CD8-positive, alpha-beta memory T cell (primary cell): ENCODE measurements around the gene RABGAP1. TPM values are rescaled to one million over a fixed set of nuclear protein-coding genes. Genes with fewer than 3 reads are reported as not detected.

ENCODE experiments used
- CTCF ChIA-PET: fragments of 350-600 bp; sonication (Branson Sonifier 250); formaldehyde crosslinking; loops from one replicate; lab custom pipeline; 2021; ENCODE audit warnings: antibody characterized with exemption; lab: Charles Lee
- POLR2A ChIA-PET: fragments of 350-600 bp; sonication (Branson Sonifier 250); formaldehyde crosslinking; loops from one replicate; lab custom pipeline; 2021; ENCODE audit warnings: antibody characterized with exemption; lab: Charles Lee
- DNase-seq, 5 donors: peaks; one replicate each; pipeline versions ENCODE4 v3.0.0 to v3.0.0-alpha.2; 2020 to 2022; ENCODE audit warnings: mixed read lengths in 1 of 5
- H3K27ac ChIP-seq: one replicate; pipeline ENCODE4 v1.7.0; 2013; ENCODE audit warnings: low read depth, mild to moderate bottlenecking, low read length, moderate library complexity
- H3K27me3 ChIP-seq: 2 replicates; pipeline ENCODE4 v1.7.0; 2013; ENCODE audit warnings: low read length, mild to moderate bottlenecking; ENCODE audit not compliant: insufficient read depth, poor library complexity, severe bottlenecking
- H3K36me3 ChIP-seq: 2 replicates; pipeline ENCODE4 v1.7.0; 2013; ENCODE audit warnings: mild to moderate bottlenecking, low read length, moderate library complexity; ENCODE audit not compliant: insufficient read depth
- H3K4me1 ChIP-seq: 2 replicates; pipeline ENCODE4 v1.7.0; 2013; ENCODE audit warnings: mild to moderate bottlenecking, low read length, moderate library complexity; ENCODE audit not compliant: insufficient read depth
- H3K4me3 ChIP-seq: 2 replicates; pipeline ENCODE4 v1.7.0; 2013; ENCODE audit warnings: mild to moderate bottlenecking, low read length
- H3K9me3 ChIP-seq: 2 replicates; pipeline ENCODE4 v1.7.0; 2013; ENCODE audit warnings: mild to moderate bottlenecking, low read length
- H3K27ac Mint-ChIP-seq, 8 donors: one replicate each; pipeline ENCODE4 v1.8.0; 2020 to 2021; ENCODE audit warnings: mixed read lengths in 8 of 8, mild to moderate bottlenecking in 6 of 8, inconsistent platforms in 3 of 8, moderate library complexity in 3 of 8
- H3K27me3 Mint-ChIP-seq, 2 donors: one replicate each; pipeline ENCODE4 v1.8.0; 2020 to 2021; ENCODE audit warnings: mixed read lengths in 2 of 2, mild to moderate bottlenecking in 1 of 2, moderate library complexity in 1 of 2
- H3K36me3 Mint-ChIP-seq, 3 donors: one replicate each; pipeline ENCODE4 v1.8.0; 2020 to 2021; ENCODE audit warnings: mixed read lengths in 3 of 3, inconsistent platforms in 1 of 3, mild to moderate bottlenecking in 1 of 3
- H3K4me1 Mint-ChIP-seq, 3 donors: one replicate each; pipeline ENCODE4 v1.8.0; 2020 to 2021; ENCODE audit warnings: mixed read lengths in 3 of 3, inconsistent platforms in 1 of 3, mild to moderate bottlenecking in 1 of 3
- H3K4me3 Mint-ChIP-seq, 7 donors: one replicate each; pipeline ENCODE4 v1.8.0; 2020 to 2021; ENCODE audit warnings: mixed read lengths in 7 of 7, mild to moderate bottlenecking in 6 of 7, moderate library complexity in 4 of 7, inconsistent platforms in 2 of 7
- H3K9me3 Mint-ChIP-seq, 5 donors: one replicate each; pipeline ENCODE4 v1.8.0; 2020 to 2022; ENCODE audit warnings: mixed read lengths in 5 of 5, mild to moderate bottlenecking in 3 of 5, moderate library complexity in 2 of 5, inconsistent platforms in 1 of 5
- polyA plus RNA-seq: library from polyadenylated mRNA; unstranded; fragments of 300-500 nt; fragmentation: Illumina TruSeq; gene quantifications from one replicate; pipeline ENCODE4 v1.2.3, GENCODE V29; 2021
- total RNA-seq, 2 experiments: library from RNA; stranded (reverse); gene quantifications; one replicate each; pipeline ENCODE4 v1.2.3, GENCODE V29; 2021

Gene RABGAP1
- total and polyA plus RNA-seq, 3 experiments from 2014 or later = 20.7 to 24.3 (median 22.2) TPM

GRCh38 chr9:123080444-123080843 is 139.6 kb downstream of the RABGAP1 start:
- no peaks in the 10 kb centered on the region for H3K4me1 Mint-ChIP-seq
- H3K36me3 Mint-ChIP-seq = peaks cover 3 to 84% (median 27%) of the 10 kb centered on the region in 3 donors
- no peak overlapping the region for H3K4me3 Mint-ChIP-seq
- Histone ChIP-seq H3K4me3 (no peak overlapping the region), H3K27me3 (no peaks in the 10 kb centered on the region), H3K36me3 (peaks cover 23% of the 10 kb centered on the region), H3K27ac (no peak overlapping the region), H3K9me3 (no peaks in the 10 kb centered on the region), H3K4me1 (no peaks in the 10 kb centered on the region)
- POLR2A ChIA-PET = no interaction called here
- H3K27ac Mint-ChIP-seq = no peak overlapping the region
- no peak for DNase-seq
- CTCF ChIA-PET = interaction anchor here (1.0 to 3.8 kb wide), 2 partner anchors 268 to 269 kb away, joined by 3 to 22 read pairs; no protein-coding TSS in a partner anchor
- H3K9me3 Mint-ChIP-seq = no peaks in the 10 kb centered on the region
- H3K27me3 Mint-ChIP-seq = no peaks in the 10 kb centered on the region

- Histone ChIP-seq H3K4me1 (no peaks in the 10 kb centered on the region), H3K36me3 (peaks cover 23% of the 10 kb centered on the region), H3K27me3 (no peaks in the 10 kb centered on the region), H3K4me3 (no peak overlapping the region), H3K27ac (no peak overlapping the region), H3K9me3 (no peaks in the 10 kb centered on the region)
- POLR2A ChIA-PET = no interaction called here
- H3K9me3 Mint-ChIP-seq = no peaks in the 10 kb centered on the region
- CTCF ChIA-PET = interaction anchor here (3.8 kb wide), 1 partner anchor 268 kb away, joined by 22 read pairs; no protein-coding TSS in a partner anchor
- peak in 2 of 5 donors; percentile 7 to 11 for DNase-seq
- H3K4me1 Mint-ChIP-seq = no peaks in the 10 kb centered on the region
- H3K27me3 Mint-ChIP-seq = no peaks in the 10 kb centered on the region
- peaks cover 3 to 80% (median 27%) of the 10 kb centered on the region in 3 donors for H3K36me3 Mint-ChIP-seq
- no peak overlapping the region for H3K27ac Mint-ChIP-seq
- H3K4me3 Mint-ChIP-seq = no peak overlapping the region
Observed at GRCh38 chr9:123081824-123082223, 141.0 kb downstream of the RABGAP1 start.

GRCh38 chr9:123083680-123084079 is 142.9 kb downstream of the RABGAP1 start:
- Histone ChIP-seq H3K4me3 (no peak overlapping the region), H3K4me1 (no peaks in the 10 kb centered on the region), H3K36me3 (peaks cover 23% of the 10 kb centered on the region), H3K27me3 (no peaks in the 10 kb centered on the region), H3K27ac (no peak overlapping the region), H3K9me3 (no peaks in the 10 kb centered on the region)
- no peak for DNase-seq
- CTCF ChIA-PET = interaction anchor here (1.2 to 3.8 kb wide), 2 partner anchors 266 kb away, joined by 4 to 22 read pairs; no protein-coding TSS in a partner anchor
- Mint-ChIP-seq H3K36me3 (peaks cover 3 to 78% (median 26%) of the 10 kb centered on the region in 3 donors), H3K9me3 (no peaks in the 10 kb centered on the region), H3K4me1 (no peaks in the 10 kb centered on the region), H3K27ac (no peak overlapping the region), H3K27me3 (no peaks in the 10 kb centered on the region), H3K4me3 (no peak overlapping the region)
- POLR2A ChIA-PET = no interaction called here

- Histone ChIP-seq H3K27me3 (no peaks in the 10 kb centered on the region), H3K27ac (no peak overlapping the region), H3K9me3 (no peaks in the 10 kb centered on the region), H3K36me3 (peaks cover 23% of the 10 kb centered on the region), H3K4me3 (no peak overlapping the region), H3K4me1 (no peaks in the 10 kb centered on the region)
- Mint-ChIP-seq H3K4me3 (no peak overlapping the region), H3K4me1 (no peaks in the 10 kb centered on the region), H3K27ac (peak overlapping the region in 2 of 8 donors; percentile 24 to 62), H3K9me3 (no peaks in the 10 kb centered on the region), H3K27me3 (no peaks in the 10 kb centered on the region), H3K36me3 (peaks cover 3 to 81% (median 28%) of the 10 kb centered on the region in 3 donors)
- ChIA-PET CTCF (interaction anchor here (1.2 kb wide), 1 partner anchor 266 kb away, joined by 4 read pairs; no protein-coding TSS in a partner anchor), POLR2A (no interaction called here)
- no peak for DNase-seq
Observed at GRCh38 chr9:123084256-123084655, 143.4 kb downstream of the RABGAP1 start.

- Histone ChIP-seq H3K27ac (no peak overlapping the region), H3K27me3 (no peaks in the 10 kb centered on the region), H3K4me1 (no peaks in the 10 kb centered on the region), H3K9me3 (no peaks in the 10 kb centered on the region), H3K36me3 (peaks cover 20% of the 10 kb centered on the region), H3K4me3 (no peak overlapping the region)
- H3K27me3 Mint-ChIP-seq = no peaks in the 10 kb centered on the region
- ChIA-PET CTCF (no interaction called here), POLR2A (no interaction called here)
- no peak overlapping the region for H3K4me3 Mint-ChIP-seq
- no peaks in the 10 kb centered on the region for H3K9me3 Mint-ChIP-seq
- no peak for DNase-seq
- H3K4me1 Mint-ChIP-seq = no peaks in the 10 kb centered on the region
- H3K27ac Mint-ChIP-seq = no peak overlapping the region
- peaks cover 13 to 85% (median 28%) of the 10 kb centered on the region in 3 donors for H3K36me3 Mint-ChIP-seq
Observed at GRCh38 chr9:123085916-123086315, 145.1 kb downstream of the RABGAP1 start.

- no peaks in the 10 kb centered on the region for H3K9me3 Mint-ChIP-seq
- Histone ChIP-seq H3K36me3 (peaks cover 17% of the 10 kb centered on the region), H3K9me3 (no peaks in the 10 kb centered on the region), H3K27ac (no peak overlapping the region), H3K4me3 (no peak overlapping the region), H3K4me1 (no peaks in the 10 kb centered on the region), H3K27me3 (no peaks in the 10 kb centered on the region)
- H3K27ac Mint-ChIP-seq = peak overlapping the region in 3 of 8 donors; percentile 0 to 46 (median 36)
- H3K36me3 Mint-ChIP-seq = peaks cover 13 to 87% (median 25%) of the 10 kb centered on the region in 3 donors
- H3K4me1 Mint-ChIP-seq = no peaks in the 10 kb centered on the region
- no peaks in the 10 kb centered on the region for H3K27me3 Mint-ChIP-seq
- POLR2A ChIA-PET = no interaction called here
- CTCF ChIA-PET = interaction anchor here (1.2 kb wide), 1 partner anchor 10 kb away, joined by 3 read pairs; no protein-coding TSS in a partner anchor
- H3K4me3 Mint-ChIP-seq = peak overlapping the region in 1 of 7 donors; percentile 10
- no peak for DNase-seq
Observed at GRCh38 chr9:123087359-123087888, 146.6 kb downstream of the RABGAP1 start.

GRCh38 chr9:123089040-123089439 is 148.2 kb downstream of the RABGAP1 start:
- ChIA-PET POLR2A (no interaction called here), CTCF (no interaction called here)
- no peak for DNase-seq
- H3K27ac ChIP-seq = no peak overlapping the region
- no peaks in the 10 kb centered on the region for H3K27me3 ChIP-seq
- H3K4me3 ChIP-seq = no peak overlapping the region
- peak overlapping the region in 4 of 8 donors; percentile 16 to 46 (median 44) for H3K27ac Mint-ChIP-seq
- no peaks in the 10 kb centered on the region for H3K27me3 Mint-ChIP-seq
- peaks cover 9 to 88% (median 26%) of the 10 kb centered on the region in 3 donors for H3K36me3 Mint-ChIP-seq
- H3K9me3 Mint-ChIP-seq = no peaks in the 10 kb centered on the region
- H3K9me3 ChIP-seq = no peaks in the 10 kb centered on the region
- no peaks in the 10 kb centered on the region for H3K4me1 Mint-ChIP-seq
- peaks cover 17% of the 10 kb centered on the region for H3K36me3 ChIP-seq
- H3K4me3 Mint-ChIP-seq = no peak overlapping the region
- H3K4me1 ChIP-seq = no peaks in the 10 kb centered on the region

- no peaks in the 10 kb centered on the region for H3K27me3 ChIP-seq
- Mint-ChIP-seq H3K4me1 (no peaks in the 10 kb centered on the region), H3K27ac (no peak overlapping the region), H3K27me3 (no peaks in the 10 kb centered on the region), H3K4me3 (no peak overlapping the region), H3K36me3 (peaks cover 9 to 86% (median 20%) of the 10 kb centered on the region in 3 donors), H3K9me3 (no peaks in the 10 kb centered on the region)
- no peak overlapping the region for H3K4me3 ChIP-seq
- no peaks in the 10 kb centered on the region for H3K4me1 ChIP-seq
- peaks cover 14% of the 10 kb centered on the region for H3K36me3 ChIP-seq
- CTCF ChIA-PET = no interaction called here
- DNase-seq = no peak
- POLR2A ChIA-PET = no interaction called here
- H3K27ac ChIP-seq = no peak overlapping the region
- H3K9me3 ChIP-seq = no peaks in the 10 kb centered on the region
Observed at GRCh38 chr9:123089790-123090189, 149.0 kb downstream of the RABGAP1 start.
